ENCODE results near the gene SLC25A44.

- TF ChIP-seq POLR2A (IDR thresholded peaks at IDR 0.05) (no peak), CTCF (IDR thresholded peaks at IDR 0.05) (peak in 5 of 7 experiments; percentile 49 to 86 (median 62)), POLR2AphosphoS5 (IDR thresholded peaks at IDR 0.05) (peak in 1 of 3 donors; percentile 78), EP300 (IDR thresholded peaks at IDR 0.05) (no peak)
Measured at GRCh38 chr1:156146020-156146768, 47.7 kb upstream of the SLC25A44 start.

All from stomach (tissue), 4 donors.